GM15510 (cell line): ENCODE results near the gene CENPX.
A peak's percentile ranks its signal among the peaks of the same experiment; 100 is the strongest.

Source experiments
- POLR2A ChIP-seq: IDR thresholded peaks from 3 replicates; pipeline ENCODE4 v1.6.1; 2011; ENCODE audit warnings: borderline replicate concordance; ENCODE audit not compliant: insufficient read length; ENCODE audit errors: extremely low read depth

CENPX gene

GRCh38 chr17:81980707-81981343, 41.9 kb downstream of the CENPX start:
- no peak for TF ChIP-seq POLR2A

DNA sequence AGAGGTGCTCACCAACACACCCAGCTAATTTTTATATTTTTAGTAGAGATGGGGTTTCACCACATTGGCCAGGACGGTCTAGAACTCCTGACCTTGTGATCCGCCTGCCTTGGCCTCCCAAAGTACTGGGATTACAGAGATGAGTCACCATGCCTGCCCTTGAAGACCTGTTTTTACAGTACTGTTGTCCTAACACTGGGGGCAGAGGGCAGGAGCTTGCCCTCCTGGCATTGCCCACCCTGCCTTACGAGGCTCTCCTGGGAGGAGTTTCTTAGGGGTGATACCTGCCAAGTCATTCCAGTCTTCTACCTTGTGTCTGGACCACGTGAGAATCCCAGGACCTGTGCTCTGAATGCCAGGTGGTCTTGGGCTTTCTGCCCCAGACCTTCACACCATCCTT, 42.6 kb downstream of the CENPX start:
- no peak for TF ChIP-seq POLR2A

DNA sequence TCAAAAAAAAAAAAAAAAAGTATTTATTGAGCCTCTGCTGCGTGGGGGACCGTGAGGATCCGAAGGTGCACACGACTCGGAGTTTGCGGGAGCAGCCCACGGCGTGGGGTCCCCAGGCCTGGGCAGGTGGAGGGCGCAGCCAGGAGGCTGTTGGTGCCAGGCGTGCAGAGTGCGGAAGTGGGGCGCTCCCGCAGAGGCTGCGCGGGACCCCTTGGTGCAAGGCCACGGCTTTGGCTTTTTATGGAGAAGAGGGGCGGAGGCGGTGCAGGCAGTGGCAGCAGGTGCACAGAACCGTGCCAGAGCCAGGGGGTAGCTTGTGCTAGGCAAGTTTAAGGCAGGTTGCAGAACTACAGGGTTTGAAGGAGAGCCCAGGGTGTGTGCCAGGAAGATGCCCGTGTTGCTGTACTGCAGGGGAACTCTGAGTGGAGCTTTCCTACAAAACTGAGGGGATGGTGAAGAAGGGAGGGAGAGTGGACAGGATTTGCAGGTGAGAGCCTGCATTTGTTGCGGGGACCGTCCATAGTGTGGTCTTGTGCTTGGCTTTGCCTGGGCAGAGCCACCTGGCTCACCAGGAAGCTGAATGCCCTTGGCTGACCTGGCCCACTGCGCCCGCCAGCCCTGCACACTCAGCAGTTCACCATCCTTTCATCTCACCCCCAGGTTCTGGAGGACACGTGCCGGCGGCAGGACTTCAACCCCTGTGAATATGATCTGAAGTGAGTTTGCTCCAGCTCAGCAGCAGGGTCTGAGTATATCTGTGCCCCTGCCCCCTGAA, 44.0 kb downstream of the CENPX start:
- no peak for TF ChIP-seq POLR2A

GRCh38 chr17:81977211-81977808, 45.4 kb downstream of the CENPX start, which contains the start of gene ASPSCR1:
ASPSCR1 (plus strand) TSS chr17:81977629; CDS start chr17:81977647, 18 bp downstream.
- TF ChIP-seq POLR2A = peak; percentile 97

DNA sequence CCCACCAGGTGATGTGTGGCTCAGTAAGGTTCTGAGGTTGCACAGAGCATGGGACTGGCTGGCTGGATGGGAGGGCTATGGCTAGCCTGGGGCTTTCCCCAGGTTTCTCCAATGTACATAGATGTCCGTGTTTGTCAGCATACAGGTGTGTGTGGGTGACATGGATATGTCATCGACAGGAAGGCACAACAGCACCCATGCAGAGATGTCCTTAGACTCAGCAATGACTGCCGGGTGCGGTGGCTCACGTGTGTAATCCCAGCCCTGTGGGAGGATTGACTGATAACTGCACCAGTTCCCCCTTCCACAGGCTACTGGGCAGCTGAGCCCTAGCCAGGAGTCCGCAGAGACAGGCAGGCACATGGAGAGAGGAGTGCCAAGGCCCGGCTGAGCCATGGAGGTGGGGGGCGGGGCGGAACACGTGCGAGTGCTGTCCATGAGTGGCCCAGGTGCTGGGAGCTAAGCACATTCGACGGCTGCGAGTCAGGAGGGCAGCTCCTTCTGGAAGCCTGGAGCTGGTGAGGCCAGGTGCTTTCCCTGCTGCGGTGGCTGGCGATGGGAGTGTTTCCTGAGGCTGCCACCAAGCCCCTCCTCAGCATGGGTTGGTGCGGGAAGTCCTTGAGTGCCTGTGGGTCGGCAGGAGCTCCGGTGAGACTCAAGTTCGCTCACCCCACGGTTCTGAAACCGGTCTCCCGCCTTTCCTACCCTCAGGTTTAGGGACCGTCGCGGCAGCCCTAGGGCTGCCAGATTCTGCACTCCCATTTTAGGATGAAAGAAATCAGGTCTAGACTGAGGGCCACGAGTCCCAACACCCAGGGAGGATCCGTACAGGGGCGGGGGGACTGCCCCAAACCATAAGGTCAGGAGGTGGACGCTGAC, 46.1 kb downstream of the CENPX start:
- no peak for TF ChIP-seq POLR2A

DNA sequence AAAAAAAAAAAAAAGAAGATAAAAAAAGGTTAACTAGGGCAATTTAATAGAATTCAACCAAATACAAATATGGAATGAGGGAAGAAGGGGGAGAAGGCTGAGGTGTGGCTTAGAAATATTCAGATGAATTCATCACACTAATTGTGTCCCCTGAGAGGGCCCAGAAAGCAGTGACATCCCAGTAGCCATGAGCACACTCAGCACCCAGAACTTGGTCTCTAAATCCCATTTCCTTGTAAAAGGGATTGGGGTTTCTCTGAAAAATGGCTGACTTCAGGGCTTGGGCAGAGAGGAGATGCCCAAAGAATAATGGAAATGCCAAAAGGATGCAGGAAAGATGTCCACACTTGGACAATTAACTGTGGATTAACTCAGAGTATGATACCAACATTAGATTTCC, 49.2 kb downstream of the CENPX start:
- TF ChIP-seq POLR2A = no peak

DNA sequence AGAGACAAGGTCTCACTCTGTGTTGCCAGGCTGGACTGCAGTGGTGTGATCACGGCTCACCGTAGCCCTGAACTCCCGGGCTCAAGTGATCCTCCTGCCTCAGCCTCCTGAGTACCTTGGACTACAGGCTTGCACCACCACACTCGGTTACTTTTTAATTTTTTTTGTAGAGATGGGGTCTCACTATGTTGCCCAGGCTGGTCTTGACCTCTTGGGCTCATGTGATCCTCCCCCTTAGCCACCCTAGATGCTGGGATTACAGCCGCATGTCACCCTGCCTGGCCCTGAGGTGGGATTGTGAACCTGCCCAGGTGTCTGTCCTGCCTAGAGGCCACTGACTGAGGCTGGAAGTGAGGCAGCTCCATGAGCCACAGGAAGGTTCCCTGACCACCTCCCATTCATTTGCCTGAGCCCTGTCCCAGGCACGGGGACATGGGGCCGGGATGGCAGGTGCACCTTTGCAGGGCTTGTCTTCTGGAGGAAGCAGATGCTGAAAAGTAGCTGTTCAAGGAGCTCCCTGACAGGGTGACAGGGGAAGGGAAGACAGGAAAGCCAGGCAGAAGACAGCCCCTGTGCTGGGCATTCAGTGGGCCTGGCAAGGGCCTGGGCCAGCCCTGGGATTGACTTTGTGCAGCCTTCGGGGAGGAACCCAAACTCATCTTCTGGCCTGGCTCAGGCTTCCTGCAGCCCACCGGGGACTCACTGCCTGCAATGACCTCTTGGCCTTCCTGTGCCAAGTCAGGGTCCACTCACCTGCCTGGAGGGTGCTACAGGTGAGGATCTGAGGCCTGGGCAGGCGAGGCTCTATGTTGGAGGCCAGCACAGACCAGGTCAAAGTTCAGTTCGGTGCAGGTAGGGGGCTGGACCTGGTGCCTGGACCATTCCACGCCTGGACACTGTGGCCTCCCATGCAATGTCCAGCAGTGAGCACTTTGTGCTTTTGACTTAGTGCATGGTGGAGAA, 53.5 kb downstream of the CENPX start:
- TF ChIP-seq POLR2A = no peak
